ENCODE data around the gene FAM53A.

GRCh38 chr4:1668488-1668840, 15.6 kb downstream of the FAM53A start:
- TF ChIP-seq, protein P1, sequence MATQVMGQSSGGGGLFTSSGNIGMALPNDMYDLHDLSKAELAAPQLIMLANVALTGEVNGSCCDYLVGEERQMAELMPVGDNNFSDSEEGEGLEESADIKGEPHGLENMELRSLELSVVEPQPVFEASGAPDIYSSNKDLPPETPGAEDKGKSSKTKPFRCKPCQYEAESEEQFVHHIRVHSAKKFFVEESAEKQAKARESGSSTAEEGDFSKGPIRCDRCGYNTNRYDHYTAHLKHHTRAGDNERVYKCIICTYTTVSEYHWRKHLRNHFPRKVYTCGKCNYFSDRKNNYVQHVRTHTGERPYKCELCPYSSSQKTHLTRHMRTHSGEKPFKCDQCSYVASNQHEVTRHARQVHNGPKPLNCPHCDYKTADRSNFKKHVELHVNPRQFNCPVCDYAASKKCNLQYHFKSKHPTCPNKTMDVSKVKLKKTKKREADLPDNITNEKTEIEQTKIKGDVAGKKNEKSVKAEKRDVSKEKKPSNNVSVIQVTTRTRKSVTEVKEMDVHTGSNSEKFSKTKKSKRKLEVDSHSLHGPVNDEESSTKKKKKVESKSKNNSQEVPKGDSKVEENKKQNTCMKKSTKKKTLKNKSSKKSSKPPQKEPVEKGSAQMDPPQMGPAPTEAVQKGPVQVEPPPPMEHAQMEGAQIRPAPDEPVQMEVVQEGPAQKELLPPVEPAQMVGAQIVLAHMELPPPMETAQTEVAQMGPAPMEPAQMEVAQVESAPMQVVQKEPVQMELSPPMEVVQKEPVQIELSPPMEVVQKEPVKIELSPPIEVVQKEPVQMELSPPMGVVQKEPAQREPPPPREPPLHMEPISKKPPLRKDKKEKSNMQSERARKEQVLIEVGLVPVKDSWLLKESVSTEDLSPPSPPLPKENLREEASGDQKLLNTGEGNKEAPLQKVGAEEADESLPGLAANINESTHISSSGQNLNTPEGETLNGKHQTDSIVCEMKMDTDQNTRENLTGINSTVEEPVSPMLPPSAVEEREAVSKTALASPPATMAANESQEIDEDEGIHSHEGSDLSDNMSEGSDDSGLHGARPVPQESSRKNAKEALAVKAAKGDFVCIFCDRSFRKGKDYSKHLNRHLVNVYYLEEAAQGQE (IDR thresholded peaks at IDR 0.05; ENCODE audit: low read depth, low read length): no peak
- TF ChIP-seq TAF1 (IDR thresholded peaks at IDR 0.05; ENCODE audit: borderline replicate concordance, low read depth, low read length) (no peak), POLR2A (IDR thresholded peaks at IDR 0.05; ENCODE audit: low read depth, low read length) (no peak), TCF12 (IDR thresholded peaks at IDR 0.05; ENCODE audit: low read depth, low read length) (no peak), TCF7 (IDR thresholded peaks at IDR 0.05; ENCODE audit: borderline replicate concordance) (no peak), E2F4 (IDR thresholded peaks at IDR 0.05; ENCODE audit: low read depth, low read length) (no peak), HDAC2 (IDR thresholded peaks at IDR 0.05) (no peak)
- TF ChIP-seq, protein P2, sequence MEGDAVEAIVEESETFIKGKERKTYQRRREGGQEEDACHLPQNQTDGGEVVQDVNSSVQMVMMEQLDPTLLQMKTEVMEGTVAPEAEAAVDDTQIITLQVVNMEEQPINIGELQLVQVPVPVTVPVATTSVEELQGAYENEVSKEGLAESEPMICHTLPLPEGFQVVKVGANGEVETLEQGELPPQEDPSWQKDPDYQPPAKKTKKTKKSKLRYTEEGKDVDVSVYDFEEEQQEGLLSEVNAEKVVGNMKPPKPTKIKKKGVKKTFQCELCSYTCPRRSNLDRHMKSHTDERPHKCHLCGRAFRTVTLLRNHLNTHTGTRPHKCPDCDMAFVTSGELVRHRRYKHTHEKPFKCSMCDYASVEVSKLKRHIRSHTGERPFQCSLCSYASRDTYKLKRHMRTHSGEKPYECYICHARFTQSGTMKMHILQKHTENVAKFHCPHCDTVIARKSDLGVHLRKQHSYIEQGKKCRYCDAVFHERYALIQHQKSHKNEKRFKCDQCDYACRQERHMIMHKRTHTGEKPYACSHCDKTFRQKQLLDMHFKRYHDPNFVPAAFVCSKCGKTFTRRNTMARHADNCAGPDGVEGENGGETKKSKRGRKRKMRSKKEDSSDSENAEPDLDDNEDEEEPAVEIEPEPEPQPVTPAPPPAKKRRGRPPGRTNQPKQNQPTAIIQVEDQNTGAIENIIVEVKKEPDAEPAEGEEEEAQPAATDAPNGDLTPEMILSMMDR (IDR thresholded peaks at IDR 0.05 in 2 of 3, conservative IDR thresholded peaks at IDR 0.05 in 1 of 3; ENCODE audit: control insufficient read depth in 2 of 3, extremely low read depth in 1 of 3, insufficient read depth in 1 of 3, low read depth in 3 of 3, low read length in 3 of 3): no peak

Data from GM12878 (cell line).